Heart left ventricle (tissue), 16 donors: ENCODE measurements around the gene KICS2. TPM values are rescaled to one million over a fixed set of nuclear protein-coding genes. Genes with fewer than 3 reads are reported as not detected.

Source experiments
- ATAC-seq, 4 donors: fragments of 200-7000 bp; cut with Tn5 transposase; one replicate each; pipeline ENCODE4 v1.9.1; 2020 to 2022; ENCODE audit warnings: moderate library complexity in 4 of 4, mild to moderate bottlenecking in 3 of 4, moderate number of reproducible peaks in 1 of 4
- DNase-seq, 5 donors: peaks; one replicate each; pipeline ENCODE4 v3.0.0-alpha.2; 2020
- H3K27ac ChIP-seq, 12 donors: fragments of 200-600 bp; sonication (generic) in 4 of 12; one replicate each; pipeline versions ENCODE4 v1.5.0 to v1.8.0; 2016 to 2022; ENCODE audit warnings: mild to moderate bottlenecking in 2 of 12
- H3K27me3 ChIP-seq, 9 donors: fragments of 200-600 bp; sonication (generic) in 2 of 9; one replicate each; pipeline versions ENCODE4 v1.5.1 to v1.8.0; 2016 to 2022; ENCODE audit warnings: mild to moderate bottlenecking in 3 of 9
- H3K36me3 ChIP-seq, 9 donors: fragments of 200-600 bp; sonication (generic) in 2 of 9; one replicate each; pipeline versions ENCODE4 v1.5.0 to v1.8.0; 2018 to 2022; ENCODE audit warnings: mild to moderate bottlenecking in 2 of 9
- H3K4me1 ChIP-seq, 12 donors: fragments of 200-600 bp; sonication (generic) in 4 of 12; one replicate each; pipeline versions ENCODE4 v1.5.0 to v1.8.0; 2016 to 2022; ENCODE audit warnings: mild to moderate bottlenecking in 3 of 12
- H3K4me3 ChIP-seq, 12 donors: fragments of 200-600 bp; sonication (generic) in 4 of 12; one replicate each; pipeline versions ENCODE4 v1.5.0 to v1.8.0; 2017 to 2022; ENCODE audit warnings: mild to moderate bottlenecking in 9 of 12, moderate library complexity in 4 of 12
- H3K9me3 ChIP-seq, 12 donors: fragments of 200-600 bp; sonication (generic) in 4 of 12; one replicate each; pipeline versions ENCODE4 v1.5.0 to v1.8.0; 2016 to 2022; ENCODE audit warnings: mild to moderate bottlenecking in 1 of 12
- POLR2A ChIP-seq, 2 donors: fragments of 450-650 bp; IDR thresholded peaks; one replicate each; pipeline ENCODE4 v1.6.1; 2017; ENCODE audit warnings: antibody characterized with exemption in 2 of 2, mild to moderate bottlenecking in 2 of 2, moderate library complexity in 2 of 2
- WGBS, 4 donors: extraction: QIAGEN DNeasy Blood & Tissue Kit in 2 of 4; methylation state at CpG; one replicate each; pipeline versions ENCODE4 v1.1.5 to v1.1.7; 2013 to 2018; 5-methylcytosine and 5-hydroxymethylcytosine counted together
- intact Hi-C, 10 donors: fragments of 100-400 bp; cut with DNase I; formaldehyde crosslinking; loops; one replicate each; pipeline versions ENCODE4 v1.11.1 to v1.14.2; 2022
- long read RNA-seq, 3 donors: library from polyadenylated mRNA; unstranded; transcript quantifications; one replicate each; pipeline ENCODE4 v2.0.0, GENCODE V29; 2020 to 2021
- polyA plus RNA-seq, 2 donors: library from polyadenylated mRNA; stranded (reverse); fragments of 200-250 nt; gene quantifications; one replicate each; pipeline ENCODE4 v1.2.3, GENCODE V29; 2013
- total RNA-seq, 9 donors: library from RNA; depleted of rRNA in 2 of 9; stranded (reverse); fragments of >200 nt in 2 of 9; fragmentation: NEBNext Ultra II Directional in 3 of 9; extraction: Animal tissue kit (Norgen Biotek cat#: 25700) in 3 of 9; gene quantifications; one replicate each; pipeline versions ENCODE4 v1.1.0 to v1.2.4, GENCODE V29; 2016 to 2023
- TF ChIP-seq, protein P1 (sequence below), 12 donors: fragments of 200-600 bp; sonication (generic) in 4 of 12; IDR thresholded peaks; one replicate each; pipeline versions ENCODE4 v1.5.0 to v1.8.0; 2018 to 2022; ENCODE audit warnings: antibody characterized with exemption in 12 of 12, mild to moderate bottlenecking in 5 of 12
- donor health status: ischemic (EF 13 %, LVEDD 7.1; RV severe dilation, severe dysfunction).
- donor health status: healthy with polysubstance abuse.
- donor health status: DM: no; HTN: yes; CAD: no.
- donor health status: DM: no; HTN: no; CAD: no.
- donor health status: ischemic (EF 25% LVEDD 6.9; RV normal size, moderate dysfunction).
- donor health status: ischemic (EF 25% LVEDD 5.7; RV mildly dilated, moderate dysfunction).
- donor health status: healthy.
- donor health status: DM: yes; HTN: yes; CAD: no.
- donor health status: ischemic (EF 35%, LVEDD 5.7; RV mildly dilated, moderate dysfunction).
- donor health status: nonischemic (EF 11% LVEDD 7.7; RV severe dilation, severe dysfunction).
- donor health status: DM: yes; HTN: yes; CAD: no.
- donor health status: PGD.
- donor health status: ischemic (EF 29% LVEDD 5.4; RV normal size, mild dysfunction).
- donor health status: nonischemic (EF 23%, LVEDD 6.1; RV moderate dilation, normal function).

Gene KICS2
- 1 to 10 TPM; 3.0 to 6.7 (median 5.1) TPM for total RNA-seq
- 1 to 10 TPM; 1.8 to 3.7 TPM for polyA plus RNA-seq
- long read RNA-seq, donor 1, full-length matches to known transcripts: 2 of 3 reads
- long read RNA-seq, donor 1, partial matches to known transcripts: 0 of 3 reads
- long read RNA-seq, donor 1, other reads (novel, unspliced or antisense): 1 of 3 reads
- long read RNA-seq, donor 2, full-length matches to known transcripts: 5 of 6 reads
- long read RNA-seq, donor 2, partial matches to known transcripts: 0 of 6 reads
- long read RNA-seq, donor 2, other reads (novel, unspliced or antisense): 1 of 6 reads
- long read RNA-seq, donor 3, full-length matches to known transcripts: 2 of 2 reads
- long read RNA-seq, donor 3, partial matches to known transcripts: 0 of 2 reads
- long read RNA-seq, donor 3, other reads (novel, unspliced or antisense): 0 of 2 reads

DNA sequence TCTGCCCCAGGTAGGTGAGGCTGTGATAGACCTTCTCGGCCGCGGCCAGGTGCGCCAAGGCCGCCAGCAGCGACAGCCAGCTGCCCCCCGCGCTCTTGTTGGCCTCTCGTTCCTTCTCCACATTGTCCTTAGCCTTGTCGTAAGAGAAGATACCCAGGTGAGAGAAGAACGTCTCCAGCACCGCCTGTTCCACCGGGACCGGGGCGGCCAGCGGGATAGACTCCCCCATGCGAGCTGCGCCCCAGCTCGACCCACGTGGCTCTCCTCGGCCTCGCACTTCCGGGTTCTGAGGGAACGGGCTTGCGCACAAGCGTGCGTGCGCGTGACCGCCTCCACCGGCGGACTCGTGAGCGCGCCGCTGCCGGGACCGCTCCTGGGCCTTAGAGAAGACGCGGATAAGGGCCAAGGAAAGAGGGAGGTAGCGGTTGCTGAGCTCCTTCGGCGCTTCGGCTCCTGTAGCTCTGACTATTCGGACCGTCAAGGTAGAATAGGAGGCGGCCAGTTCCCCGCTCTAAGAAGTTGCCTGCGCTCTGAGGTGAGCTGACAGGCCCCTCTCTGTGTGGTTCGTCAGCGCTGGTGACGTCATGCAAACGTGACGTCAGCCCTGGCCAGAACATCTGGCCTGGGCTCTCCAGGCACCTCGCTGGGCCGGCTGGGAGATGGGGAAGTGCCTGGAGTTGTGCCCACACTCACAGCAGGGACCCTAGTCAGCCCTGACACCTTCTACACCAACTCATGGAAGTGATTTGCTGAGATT is at the start of gene KICS2:
Gene KICS2, minus strand, starts transcription at position 288 of the 757 bp plus-strand sequence. Its CDS starts 59 bp downstream, at position 229.
- H3K9me3 ChIP-seq: no peaks in the 10 kb centered on the region
- H3K36me3 ChIP-seq: no peaks in the 10 kb centered on the region
- 0 to 1% (median 0%) methylated on average over 28 to 56 of the region's 56 CpGs for WGBS, 4 donors
- peak; percentile 99 to 100 (median 99) for ATAC-seq
- peaks cover 0 to 31% (median 7%) of the 10 kb centered on the region in 12 donors for H3K4me1 ChIP-seq
- peak within 1 kb of the TSS; percentile 70 to 94 (median 88) for H3K27ac ChIP-seq
- intact Hi-C loops: no loop called here
- peak; percentile 92 to 97 (median 94) for DNase-seq
- H3K4me3 ChIP-seq: peak within 1 kb of the TSS; percentile 62 to 95 (median 81)
- no peaks in the 10 kb centered on the region for H3K27me3 ChIP-seq
- TF ChIP-seq, protein P1, sequence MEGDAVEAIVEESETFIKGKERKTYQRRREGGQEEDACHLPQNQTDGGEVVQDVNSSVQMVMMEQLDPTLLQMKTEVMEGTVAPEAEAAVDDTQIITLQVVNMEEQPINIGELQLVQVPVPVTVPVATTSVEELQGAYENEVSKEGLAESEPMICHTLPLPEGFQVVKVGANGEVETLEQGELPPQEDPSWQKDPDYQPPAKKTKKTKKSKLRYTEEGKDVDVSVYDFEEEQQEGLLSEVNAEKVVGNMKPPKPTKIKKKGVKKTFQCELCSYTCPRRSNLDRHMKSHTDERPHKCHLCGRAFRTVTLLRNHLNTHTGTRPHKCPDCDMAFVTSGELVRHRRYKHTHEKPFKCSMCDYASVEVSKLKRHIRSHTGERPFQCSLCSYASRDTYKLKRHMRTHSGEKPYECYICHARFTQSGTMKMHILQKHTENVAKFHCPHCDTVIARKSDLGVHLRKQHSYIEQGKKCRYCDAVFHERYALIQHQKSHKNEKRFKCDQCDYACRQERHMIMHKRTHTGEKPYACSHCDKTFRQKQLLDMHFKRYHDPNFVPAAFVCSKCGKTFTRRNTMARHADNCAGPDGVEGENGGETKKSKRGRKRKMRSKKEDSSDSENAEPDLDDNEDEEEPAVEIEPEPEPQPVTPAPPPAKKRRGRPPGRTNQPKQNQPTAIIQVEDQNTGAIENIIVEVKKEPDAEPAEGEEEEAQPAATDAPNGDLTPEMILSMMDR (IDR thresholded peaks at IDR 0.05): no peak
- TF ChIP-seq POLR2A (IDR thresholded peaks at IDR 0.05): peak in 1 of 2 donors; percentile 72

DNA sequence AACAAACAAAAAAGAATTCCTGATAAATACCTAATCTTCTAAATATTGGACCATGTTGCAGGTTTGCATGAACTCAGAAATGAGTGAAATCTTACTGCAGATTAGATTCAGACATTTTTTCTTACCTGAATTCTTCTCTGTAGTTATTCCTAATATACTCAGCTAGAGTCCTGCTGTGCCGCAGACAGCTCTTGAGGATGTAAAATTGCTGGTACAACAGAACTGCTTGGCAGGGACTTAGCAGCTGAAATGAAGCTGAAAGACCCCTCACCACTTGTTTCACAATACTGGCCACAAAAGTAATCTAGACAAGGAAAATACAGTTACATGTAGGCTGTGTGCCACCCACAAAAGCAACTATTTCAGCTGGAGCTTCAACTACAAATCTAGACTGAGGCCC is 48.3 kb upstream of the KICS2 start:
- ATAC-seq (no peak), DNase-seq (no peak)
- no peaks in the 10 kb centered on the region for H3K9me3 ChIP-seq
- H3K27me3 ChIP-seq: no peaks in the 10 kb centered on the region
- H3K27ac ChIP-seq: no peak overlapping the region
- H3K4me3 ChIP-seq: no peak overlapping the region
- H3K4me1 ChIP-seq: no peaks in the 10 kb centered on the region
- intact Hi-C loops: loop anchor here in 1 of 10 donors (10.0 kb wide), 1 partner anchor 124 kb away; the partner anchor contains the start of gene C12orf56
- H3K36me3 ChIP-seq: no peaks in the 10 kb centered on the region
- TF ChIP-seq POLR2A (IDR thresholded peaks at IDR 0.05): no peak
- TF ChIP-seq, protein P1 (IDR thresholded peaks at IDR 0.05): no peak
- 92 to 100% (median 98%) methylated on average over 1 of the region's 1 CpG for WGBS, 4 donors

DNA sequence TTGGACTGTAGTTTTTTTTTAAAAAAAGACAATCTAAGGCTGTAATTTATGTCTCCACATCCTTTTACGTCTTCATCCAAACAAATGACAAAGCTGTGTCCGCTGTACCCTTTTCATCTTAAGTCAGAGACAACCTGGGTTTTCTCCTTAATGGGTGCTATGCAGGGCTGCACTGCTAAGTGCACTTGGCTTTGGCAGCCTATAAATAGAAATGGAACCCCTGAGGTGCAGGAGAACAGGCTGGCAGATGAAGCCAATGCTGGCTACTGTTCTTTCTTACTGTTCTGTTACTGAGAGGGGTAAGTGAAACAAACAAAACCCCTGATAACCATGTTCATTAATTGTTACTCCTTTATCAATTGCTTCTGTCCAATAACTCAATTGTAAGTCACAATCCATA is 47.1 kb upstream of the KICS2 start:
- H3K36me3 ChIP-seq: no peaks in the 10 kb centered on the region
- ATAC-seq: no peak
- H3K4me3 ChIP-seq: no peak overlapping the region
- no peaks in the 10 kb centered on the region for H3K4me1 ChIP-seq
- WGBS, 4 donors: 58 to 94% (median 83%) methylated on average over 2 of the region's 2 CpGs
- intact Hi-C loops: no loop called here
- H3K9me3 ChIP-seq: no peaks in the 10 kb centered on the region
- no peaks in the 10 kb centered on the region for H3K27me3 ChIP-seq
- TF ChIP-seq POLR2A (IDR thresholded peaks at IDR 0.05): no peak
- TF ChIP-seq, protein P1 (IDR thresholded peaks at IDR 0.05): no peak
- no peak for DNase-seq
- no peak overlapping the region for H3K27ac ChIP-seq

DNA sequence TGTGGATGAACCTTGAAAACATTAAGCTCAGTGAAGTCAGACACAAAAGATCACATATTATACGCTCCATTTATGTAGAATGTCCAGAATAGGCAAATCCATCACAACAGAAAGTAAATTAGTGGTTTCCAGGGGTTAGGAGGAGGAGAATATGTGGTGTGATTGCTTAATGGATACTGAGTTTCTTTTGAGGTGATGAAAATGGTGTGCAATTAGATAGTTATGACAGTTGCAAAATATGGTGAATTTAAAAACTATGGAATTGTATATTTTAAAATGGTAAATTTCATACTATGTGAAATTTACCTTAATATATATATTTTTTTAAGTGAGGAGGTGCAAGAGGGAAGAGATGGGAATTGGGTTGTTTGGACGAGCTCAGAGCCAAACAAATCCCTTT is 46.3 kb upstream of the KICS2 start:
- ATAC-seq (no peak), DNase-seq (no peak)
- no peaks in the 10 kb centered on the region for H3K9me3 ChIP-seq
- intact Hi-C loops: no loop called here
- 0 to 37% (median 0%) methylated on average over 2 of the region's 2 CpGs for WGBS, 4 donors
- no peak overlapping the region for H3K4me3 ChIP-seq
- no peaks in the 10 kb centered on the region for H3K36me3 ChIP-seq
- no peak overlapping the region for H3K27ac ChIP-seq
- no peaks in the 10 kb centered on the region for H3K27me3 ChIP-seq
- H3K4me1 ChIP-seq: no peaks in the 10 kb centered on the region
- no peak for TF ChIP-seq POLR2A (IDR thresholded peaks at IDR 0.05)
- TF ChIP-seq, protein P1 (IDR thresholded peaks at IDR 0.05): no peak
